Endothelial cell of umbilical vein (primary cell): ENCODE measurements around the gene SPACA7. TPM values are rescaled to one million over a fixed set of nuclear protein-coding genes. Genes with fewer than 3 reads are reported as not detected.

Experiments
- BruUV-seq: library from RNA; stranded (reverse); fragments of 400-500 nt; replicated peaks from 2 replicates; lab custom pipeline; 2021; lab: Mats Ljungman, UMichigan
- CTCF ChIA-PET: fragments of 300-600, 350-600 bp; sonication (Branson Sonifier 250); formaldehyde crosslinking; loops from one replicate; lab custom pipeline; 2021; ENCODE audit warnings: antibody characterized with exemption, inconsistent platforms; lab: Charles Lee
- POLR2A ChIA-PET: fragments of 300-600, 350-600 bp; sonication (Branson Sonifier 250); formaldehyde crosslinking; loops from one replicate; lab custom pipeline; 2021; ENCODE audit warnings: antibody characterized with exemption, inconsistent platforms; lab: Charles Lee
- DNase-seq: peaks from one replicate; pipeline ENCODE4 v3.0.0-alpha.2; 2011; ENCODE audit warnings: low read depth, low spot score
- FAIRE-seq: peaks from 2 replicates; lab custom pipeline; 2011; peaks lifted over from hg19 to GRCh38; lab: Jason Lieb, UNC
- H2AFZ ChIP-seq: 2 replicates; pipeline ENCODE4 v1.6.0; 2012; ENCODE audit warnings: low read depth, low read length, control low read depth, inconsistent platforms
- H3K27ac ChIP-seq: 2 replicates; pipeline ENCODE4 v1.5.1; 2011; ENCODE audit warnings: low read depth, mild to moderate bottlenecking, control low read depth, low read length, moderate library complexity; ENCODE audit not compliant: insufficient read depth
- H3K27me3 ChIP-seq, 2 experiments: 2 replicates each; pipeline versions ENCODE4 v1.6.0 to v1.6.1; 2011; ENCODE audit warnings: low read length in 2 of 2, mixed read lengths in 1 of 2; ENCODE audit not compliant: control insufficient read depth in 2 of 2, insufficient read depth in 2 of 2
- H3K36me3 ChIP-seq, 2 experiments: 2 replicates in 1 of 2; 3 replicates in 1 of 2; pipeline ENCODE4 v1.5.1; 2011; ENCODE audit warnings: low read length in 2 of 2, mild to moderate bottlenecking in 1 of 2, moderate library complexity in 1 of 2; ENCODE audit not compliant: control insufficient read depth in 2 of 2, insufficient read depth in 2 of 2; ENCODE audit errors: extremely low read depth in 1 of 2
- H3K4me1 ChIP-seq: 3 replicates; pipeline ENCODE4 v1.5.1; 2011; ENCODE audit warnings: mild to moderate bottlenecking, low read length; ENCODE audit not compliant: control insufficient read depth, insufficient read depth; ENCODE audit errors: extremely low read depth
- H3K4me2 ChIP-seq: 2 replicates; pipeline ENCODE4 v1.6.1; 2011; ENCODE audit warnings: low read length, control low read depth, mixed read lengths; ENCODE audit not compliant: insufficient read depth
- H3K4me3 ChIP-seq, 3 experiments: fragments of 200-600 bp in 1 of 3; sonication (generic), shearing (Covaris generic) in 1 of 3; replicated peaks in 1 of 3; 2 replicates each; pipeline ENCODE4 v1.5.1; 2011 to 2016; ENCODE audit warnings: control low read depth in 3 of 3, low read length in 3 of 3, mild to moderate bottlenecking in 2 of 3, inconsistent platforms in 1 of 3, low read depth in 1 of 3, moderate library complexity in 1 of 3; ENCODE audit not compliant: insufficient read depth in 1 of 3
- H3K79me2 ChIP-seq: 2 replicates; pipeline ENCODE4 v1.6.0; 2012; ENCODE audit warnings: low read length, inconsistent platforms; ENCODE audit not compliant: control insufficient read depth, insufficient read depth
- H3K9ac ChIP-seq: replicated peaks from 2 replicates; pipeline ENCODE3; 2011; ENCODE audit warnings: low read length, control low read depth; ENCODE audit not compliant: insufficient read depth; ENCODE audit errors: extremely low read depth
- H3K9me1 ChIP-seq: replicated peaks from 3 replicates; pipeline ENCODE4 v1.6.0; 2011; ENCODE audit warnings: mild to moderate bottlenecking, low read length; ENCODE audit not compliant: control insufficient read depth, insufficient read depth; ENCODE audit errors: extremely low read depth
- H3K9me3 ChIP-seq: replicated peaks from 2 replicates; pipeline ENCODE4 v1.5.1; 2012; ENCODE audit warnings: low read length, inconsistent platforms; ENCODE audit not compliant: control insufficient read depth, insufficient read depth
- H4K20me1 ChIP-seq: replicated peaks from 2 replicates; pipeline ENCODE3; 2011; ENCODE audit warnings: mild to moderate bottlenecking, low read length; ENCODE audit not compliant: control insufficient read depth, insufficient read depth; ENCODE audit errors: extremely low read depth
- EZH2 ChIP-seq: IDR thresholded peaks from 2 replicates; pipeline ENCODE4 v1.6.1; 2012; ENCODE audit warnings: borderline replicate concordance, low read depth, mild to moderate bottlenecking, moderate library complexity, low read length, inconsistent platforms; ENCODE audit not compliant: severe bottlenecking
- FOS ChIP-seq: IDR thresholded peaks from 2 replicates; pipeline ENCODE4 v1.6.1; 2011; ENCODE audit warnings: mild to moderate bottlenecking, low read length, moderate library complexity, borderline replicate concordance; ENCODE audit not compliant: insufficient read depth
- GATA2 ChIP-seq: IDR thresholded peaks from 2 replicates; pipeline ENCODE4 v1.7.0; 2011; ENCODE audit warnings: low read depth, mild to moderate bottlenecking, moderate library complexity, mixed read lengths, low read length; ENCODE audit not compliant: insufficient read length, insufficient read depth
- JUN ChIP-seq: IDR thresholded peaks from 2 replicates; pipeline ENCODE4 v1.6.1; 2011; ENCODE audit warnings: borderline replicate concordance, low read depth; ENCODE audit not compliant: insufficient read length, insufficient read depth
- MAX ChIP-seq: IDR thresholded peaks from 2 replicates; pipeline ENCODE4 v1.6.1; 2011; ENCODE audit not compliant: insufficient read depth, insufficient read length
- MYC ChIP-seq: IDR thresholded peaks from one replicate; pipeline ENCODE4 v1.6.1; 2011; ENCODE audit warnings: mild to moderate bottlenecking, low read depth, low read length
- POLR2A ChIP-seq: IDR thresholded peaks from 2 replicates; pipeline ENCODE4 v1.6.1; 2012; ENCODE audit warnings: low read depth, mild to moderate bottlenecking, control low read depth, low read length
- POLR2AphosphoS5 ChIP-seq: IDR thresholded peaks from 2 replicates; pipeline ENCODE4 v1.6.1; 2012; ENCODE audit warnings: low read depth, mild to moderate bottlenecking, control low read depth, low read length, moderate library complexity; ENCODE audit not compliant: insufficient read depth
- dilution Hi-C: fragments of 300-500 bp; cut with MboI; formaldehyde crosslinking; loops from one replicate; pipeline ENCODE4 v1.15.0; 2019; ENCODE audit warnings: low sequenced_read_pairs; ENCODE audit not compliant: extremely low pct_ligation_motif_present
- intact Hi-C: fragments of 100-400 bp; cut with micrococcal nuclease; formaldehyde crosslinking; loops from one replicate; pipeline ENCODE4 v1.10.0; 2022
- polyA plus RNA-seq, 4 experiments: library from polyadenylated mRNA; depleted of rRNA in 3 of 4; stranded (reverse) in 3 of 4; unstranded in 1 of 4; fragments of >200 nt; gene quantifications; 2 replicates each; pipeline versions ENCODE4 v1.2.1 to v1.2.3, GENCODE V29; 2011 to 2012; ENCODE audit warnings: missing spikeins in 1 of 4
- total RNA-seq: library from RNA; stranded (reverse); gene quantifications from 2 replicates; pipeline ENCODE4 v1.2.3, GENCODE V29; 2021
- TF ChIP-seq, protein P1 (sequence below), 2 donors: IDR thresholded peaks; 1 replicate in 1 of 2; 2 replicates in 1 of 2; pipeline ENCODE4 v1.5.1; 2011; ENCODE audit warnings: low read length in 2 of 2, mild to moderate bottlenecking in 2 of 2, moderate library complexity in 2 of 2, control low read depth in 1 of 2, inconsistent platforms in 1 of 2, low read depth in 1 of 2; ENCODE audit not compliant: insufficient read depth in 1 of 2; ENCODE audit errors: extremely low read depth in 1 of 2

Gene SPACA7
- total and polyA plus RNA-seq, 2 donors (not counting 3 experiments of a cell fraction or from before 2014, with no cell fraction given): not detected

GRCh38 chr13:112464720-112465119 lies 88.6 kb downstream of the SPACA7 start:
- Histone ChIP-seq H3K9me3 (no peaks in the 10 kb centered on the region), H3K36me3 (no peaks in the 10 kb centered on the region), H3K4me2 (no peak overlapping the region), H3K9me1 (no peaks in the 10 kb centered on the region), H2AFZ (no peak overlapping the region), H3K4me3 (no peak overlapping the region), H3K4me1 (no peaks in the 10 kb centered on the region), H3K79me2 (no peaks in the 10 kb centered on the region), H3K27ac (no peak overlapping the region), H4K20me1 (no peaks in the 10 kb centered on the region), H3K27me3 (no peaks in the 10 kb centered on the region), H3K9ac (no peak overlapping the region)
- ChIA-PET CTCF (no interaction called here), POLR2A (no interaction called here)
- DNase-seq (no peak), FAIRE-seq (no peak)
- TF ChIP-seq FOS: no peak
- no peak for TF ChIP-seq MYC
- TF ChIP-seq MAX: no peak
- no peak for TF ChIP-seq POLR2A
- TF ChIP-seq, protein P1, sequence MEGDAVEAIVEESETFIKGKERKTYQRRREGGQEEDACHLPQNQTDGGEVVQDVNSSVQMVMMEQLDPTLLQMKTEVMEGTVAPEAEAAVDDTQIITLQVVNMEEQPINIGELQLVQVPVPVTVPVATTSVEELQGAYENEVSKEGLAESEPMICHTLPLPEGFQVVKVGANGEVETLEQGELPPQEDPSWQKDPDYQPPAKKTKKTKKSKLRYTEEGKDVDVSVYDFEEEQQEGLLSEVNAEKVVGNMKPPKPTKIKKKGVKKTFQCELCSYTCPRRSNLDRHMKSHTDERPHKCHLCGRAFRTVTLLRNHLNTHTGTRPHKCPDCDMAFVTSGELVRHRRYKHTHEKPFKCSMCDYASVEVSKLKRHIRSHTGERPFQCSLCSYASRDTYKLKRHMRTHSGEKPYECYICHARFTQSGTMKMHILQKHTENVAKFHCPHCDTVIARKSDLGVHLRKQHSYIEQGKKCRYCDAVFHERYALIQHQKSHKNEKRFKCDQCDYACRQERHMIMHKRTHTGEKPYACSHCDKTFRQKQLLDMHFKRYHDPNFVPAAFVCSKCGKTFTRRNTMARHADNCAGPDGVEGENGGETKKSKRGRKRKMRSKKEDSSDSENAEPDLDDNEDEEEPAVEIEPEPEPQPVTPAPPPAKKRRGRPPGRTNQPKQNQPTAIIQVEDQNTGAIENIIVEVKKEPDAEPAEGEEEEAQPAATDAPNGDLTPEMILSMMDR (IDR thresholded peaks at IDR 0.05; ENCODE audit: extremely low read depth in 1 of 2, insufficient read depth in 1 of 2, low read depth in 1 of 2, low read length in 2 of 2): no peak
- no peak for TF ChIP-seq EZH2
- no peak for TF ChIP-seq GATA2
- no peak for TF ChIP-seq JUN
- no peak for TF ChIP-seq POLR2AphosphoS5
- dilution Hi-C loops: no loop called here
- BruUV-seq: no TSS peak
- intact Hi-C loops: no loop called here
